NCI-H2171 treated with DMSO at 0.1 percent for 48 hours (cell line): Measurements from ENCODE around the gene EML1.
"Not testable (repeated sequence)": the region's sequence is repeated elsewhere in the genome, so short reads cannot be mapped to it uniquely, and the experiment has no call there.

Experiments
- DNase-seq: peaks from one replicate; lab custom pipeline; 2025; lab: John Stamatoyannopoulos, UW

Gene EML1

GRCh38 chr14:99755629-99756603 is 37.3 kb upstream of the EML1 start:
- DNase-seq = no peak

DNA sequence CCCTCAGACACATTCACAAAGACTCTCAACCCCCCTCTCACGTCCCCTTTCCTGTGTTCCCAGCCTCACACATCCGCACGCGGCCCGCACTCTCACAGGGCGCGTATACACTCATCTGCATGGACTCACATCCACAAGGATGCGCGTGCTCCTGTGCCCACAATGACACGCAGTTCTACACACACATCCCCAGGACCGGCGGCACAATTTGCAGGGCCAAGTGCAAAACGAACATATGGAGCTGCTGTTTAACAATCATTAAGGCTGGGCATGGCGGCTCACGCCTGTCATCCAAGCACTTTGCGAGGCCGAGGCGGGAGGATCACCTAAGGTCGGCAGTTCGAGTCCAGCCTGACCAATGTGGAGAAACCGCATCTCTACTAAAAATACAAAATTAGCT is 36.4 kb upstream of the EML1 start:
- no peak for DNase-seq

DNA sequence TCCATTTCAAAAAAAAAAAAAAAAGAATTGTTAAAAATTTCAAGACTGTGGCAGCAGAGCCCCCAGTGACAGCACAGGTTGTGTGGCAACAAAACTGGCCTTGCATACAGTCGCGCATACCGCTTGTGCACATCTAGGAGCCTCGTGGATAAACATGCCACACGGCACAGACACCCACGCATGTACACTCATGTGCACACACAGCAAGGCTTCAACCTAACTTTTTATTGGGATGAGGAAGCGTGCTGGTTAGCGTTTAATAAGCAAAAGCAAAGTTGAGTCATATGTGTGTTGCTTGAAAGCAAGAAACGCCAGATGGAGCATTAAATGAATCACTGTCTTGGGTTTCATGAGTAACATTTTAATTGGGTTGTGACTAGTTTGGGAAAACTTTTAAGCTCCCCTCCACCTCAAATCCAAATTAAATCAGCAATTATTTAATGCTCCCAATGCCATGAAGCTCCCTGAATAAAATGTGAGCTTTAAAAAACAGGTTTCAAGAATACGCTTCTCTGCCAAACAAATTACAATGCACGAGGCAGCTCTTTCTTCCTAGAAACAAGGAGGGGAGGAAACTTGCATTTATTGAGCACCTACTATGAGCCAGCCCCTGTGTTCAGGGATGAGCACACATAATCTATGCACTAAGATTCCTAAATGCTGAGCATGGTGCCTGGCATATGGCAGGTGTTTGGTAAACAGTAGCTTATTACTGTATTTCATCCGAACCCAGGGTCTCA is 35.7 kb upstream of the EML1 start:
- peak; percentile 63 for DNase-seq

DNA sequence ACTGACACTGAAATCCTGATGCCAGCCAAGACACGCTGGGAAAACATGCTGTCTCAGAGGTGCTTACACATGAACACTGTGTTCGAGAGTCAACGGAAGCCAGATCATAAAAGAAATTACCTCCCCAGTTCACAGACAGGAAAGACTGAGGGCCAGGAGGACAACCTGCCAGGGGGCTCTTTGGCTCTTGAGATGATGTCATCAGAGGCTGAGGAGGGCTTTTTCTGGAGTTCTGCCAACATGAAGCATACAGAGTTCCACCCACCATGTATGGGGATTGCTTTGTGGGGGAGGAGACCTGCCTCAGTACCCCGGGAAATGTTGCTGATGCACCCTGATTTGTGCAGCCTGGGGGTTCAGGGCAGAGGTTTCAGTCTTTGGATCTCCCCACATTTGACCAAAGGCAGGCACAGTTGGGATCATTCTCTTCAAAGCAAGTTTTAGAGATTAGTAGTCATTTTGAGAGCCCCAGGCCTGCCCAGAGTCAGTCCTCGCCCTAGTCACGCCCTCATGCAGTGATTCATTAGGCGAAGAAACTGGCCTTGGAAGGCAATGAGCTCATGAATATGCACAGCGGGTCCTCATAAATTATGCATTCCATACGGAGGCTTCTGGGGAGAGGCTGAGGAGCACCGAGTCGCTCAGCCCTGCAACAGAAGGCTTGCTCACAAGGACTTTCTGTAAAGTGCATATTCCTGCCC is 34.9 kb upstream of the EML1 start:
- DNase-seq = no peak

DNA sequence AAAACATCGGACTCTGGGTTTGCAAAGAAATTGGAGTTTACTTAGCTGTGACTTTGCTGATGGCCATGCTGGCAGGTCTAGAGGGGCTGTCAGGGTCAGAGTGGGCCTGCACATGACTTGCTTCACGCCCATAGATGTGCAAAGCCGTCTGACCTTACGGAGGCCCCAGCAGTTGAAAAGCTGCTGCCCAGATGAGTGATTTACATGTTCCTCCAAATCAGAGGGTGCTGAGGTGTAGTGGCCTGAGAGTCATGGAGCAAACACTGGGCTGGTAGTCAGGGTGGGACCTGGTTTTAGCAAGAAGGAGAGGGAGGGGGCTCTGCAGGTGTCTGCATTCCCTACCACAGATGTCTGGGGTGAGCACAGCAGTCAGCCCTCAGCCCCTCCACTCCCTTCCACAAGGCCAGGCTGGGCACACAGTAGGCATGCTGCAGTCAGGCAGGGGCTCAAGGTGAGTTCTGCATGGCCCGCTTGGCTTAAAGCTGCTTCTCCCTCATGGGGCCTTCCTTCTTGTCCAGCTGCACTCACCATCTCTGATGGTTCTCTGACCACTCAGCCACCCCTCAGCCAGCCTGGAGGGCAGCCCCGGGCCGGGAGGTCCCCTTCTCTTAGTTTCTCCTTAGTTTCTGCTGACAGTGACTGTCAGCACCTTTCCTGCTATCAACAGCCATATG is 34.2 kb upstream of the EML1 start:
- DNase-seq = no peak

DNA sequence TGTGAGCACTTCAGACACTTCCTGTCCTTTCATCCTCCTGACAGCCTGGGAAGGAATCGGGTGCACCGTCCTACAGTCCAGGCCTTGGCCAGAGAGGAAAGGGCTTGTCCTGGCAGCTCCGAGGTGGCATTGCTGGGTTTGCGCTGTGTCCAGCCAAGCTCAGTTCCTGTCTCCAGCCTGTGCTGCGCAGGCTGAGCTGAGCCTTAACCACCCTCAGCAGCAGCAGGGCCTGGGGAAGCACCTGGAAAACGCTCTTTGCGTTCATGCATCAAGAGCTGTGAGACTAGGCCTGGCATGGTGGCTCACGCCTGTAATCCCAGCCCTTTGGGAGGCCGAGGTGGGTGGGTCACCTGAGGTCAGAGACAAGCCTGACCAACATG is 33.7 kb upstream of the EML1 start:
- DNase-seq = no peak

DNA sequence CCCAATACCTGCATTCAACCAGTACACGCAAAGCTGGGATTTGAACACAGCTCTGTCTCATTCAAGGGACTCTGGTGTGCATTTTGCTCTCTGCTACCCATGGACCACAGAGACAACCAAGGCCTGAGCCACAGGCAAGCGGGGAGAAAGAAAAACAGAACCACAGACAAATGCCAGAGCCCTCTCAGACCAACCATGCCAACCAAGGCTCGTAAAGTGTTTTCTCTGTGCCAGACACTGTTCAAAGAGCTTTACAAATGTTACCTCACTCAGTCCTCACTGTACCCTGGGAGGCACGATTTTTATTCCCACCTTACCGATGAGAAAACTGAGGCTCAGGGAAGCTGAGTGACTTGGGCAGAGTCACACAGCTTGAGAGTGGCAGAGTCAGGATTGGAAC is 32.4 kb upstream of the EML1 start:
- DNase-seq = no peak

- DNase-seq = not testable (repeated sequence)
These were observed 30.3 kb upstream of the EML1 start for GRCh38 chr14:99762911-99763310.

- no peak for DNase-seq
These were observed 29.5 kb upstream of the EML1 start for GRCh38 chr14:99763527-99764221.

- DNase-seq = no peak
These were observed 28.9 kb upstream of the EML1 start for GRCh38 chr14:99764222-99764706.

DNA sequence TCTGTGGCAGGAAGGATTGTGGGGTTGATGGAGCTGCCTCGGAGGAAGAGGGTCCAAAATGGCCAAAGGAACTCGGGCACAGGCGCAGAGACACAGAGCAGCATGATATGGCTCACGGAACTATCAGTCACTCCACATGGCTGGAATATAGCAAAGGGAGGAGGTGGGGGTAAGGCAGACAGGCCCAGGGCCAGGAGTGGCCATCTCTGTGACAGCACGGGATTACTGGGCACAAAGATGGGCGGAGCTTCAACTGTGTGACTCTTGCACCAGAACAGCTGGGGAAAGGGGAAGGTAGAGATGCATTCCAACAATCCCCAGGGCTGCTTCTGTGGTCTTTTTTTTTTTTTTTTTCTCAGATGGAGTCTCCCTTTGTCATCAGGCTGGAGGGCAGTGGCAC is 24.8 kb upstream of the EML1 start:
- DNase-seq = peak; percentile 20

GRCh38 chr14:99769123-99769522 is 24.1 kb upstream of the EML1 start:
- DNase-seq = no peak

DNA sequence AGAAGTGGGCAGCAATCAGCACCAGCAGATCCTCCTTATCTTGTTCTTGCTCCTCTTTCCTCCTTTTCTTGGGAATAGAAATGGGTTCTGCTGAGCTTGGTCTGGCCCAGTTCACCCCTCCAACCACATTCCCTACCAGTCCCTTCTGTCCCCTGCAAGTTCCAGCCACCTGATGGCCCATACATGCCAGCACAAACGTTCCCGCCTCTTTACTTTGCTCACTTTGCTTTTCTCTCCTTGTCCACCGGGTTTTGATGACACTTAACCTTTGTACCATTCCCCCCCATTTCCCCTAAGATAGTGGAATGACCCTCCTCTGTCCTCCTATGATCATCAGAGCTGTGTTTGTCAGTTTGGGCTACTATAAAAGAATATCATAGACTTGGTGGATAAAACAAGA is 23.4 kb upstream of the EML1 start:
- no peak for DNase-seq

GRCh38 chr14:99772371-99773283 is 20.6 kb upstream of the EML1 start:
- DNase-seq = no peak

- DNase-seq = no peak
These were observed 19.4 kb upstream of the EML1 start for GRCh38 chr14:99773521-99774497.

- peak; percentile 39 for DNase-seq
These were observed 18.5 kb upstream of the EML1 start for GRCh38 chr14:99774556-99775307.

DNA sequence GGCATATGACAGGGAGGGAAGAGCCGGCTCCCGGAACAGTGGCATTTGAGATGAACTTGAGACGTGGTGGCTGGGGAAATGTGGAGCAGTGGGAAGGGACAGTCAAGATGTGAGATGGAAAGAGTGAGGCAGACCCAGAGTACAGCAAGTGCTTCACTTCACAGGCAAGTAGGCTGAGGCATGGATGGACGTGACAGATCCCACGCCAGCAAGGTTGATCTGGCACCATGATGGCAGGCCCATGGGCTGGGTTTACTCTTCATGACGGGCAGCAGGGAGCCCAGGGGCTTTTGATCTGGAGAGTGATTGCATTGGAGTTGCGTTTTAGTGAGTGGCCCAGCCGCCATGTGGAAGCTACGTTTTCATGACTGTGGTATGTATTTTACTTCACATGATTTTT is 17.9 kb upstream of the EML1 start:
- no peak for DNase-seq

DNA sequence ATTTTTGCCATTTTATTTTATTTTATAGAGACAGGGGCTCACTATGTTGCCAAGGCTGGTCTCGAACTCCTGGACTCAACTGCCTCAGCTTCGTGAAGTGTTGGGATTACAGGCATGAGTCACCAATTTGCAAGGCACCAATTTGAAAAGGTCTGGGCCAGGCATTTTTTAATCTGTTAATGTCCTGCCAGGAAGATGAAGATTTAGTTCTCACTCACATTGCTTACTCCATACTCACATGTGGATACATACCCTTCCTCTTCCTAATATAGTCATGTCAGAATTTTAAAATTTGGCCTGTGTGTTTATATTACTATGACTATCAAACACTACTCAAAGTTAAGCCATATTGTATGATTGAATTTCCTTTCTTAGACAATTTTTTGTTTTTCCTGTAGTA is 15.3 kb upstream of the EML1 start:
- no peak for DNase-seq
